Measurements from ENCODE around the gene SPN. TPM values are rescaled to one million over a fixed set of nuclear protein-coding genes. Genes with fewer than 3 reads are reported as not detected.

The SPN gene
- total and polyA plus RNA-seq, 2 donors (not counting 3 experiments of a cell fraction or from before 2014, with no cell fraction given) = not detected

- dilution Hi-C loops (cut with MboI; ENCODE audit: extremely low pct_ligation_motif_present, low sequenced_read_pairs) (no loop called here), intact Hi-C loops (cut with micrococcal nuclease) (no loop called here)
- CTCF ChIA-PET = interaction anchor here (4.0 kb wide), 1 partner anchor 25 kb away, joined by 76 read pairs; no protein-coding TSS in a partner anchor
Measured at GRCh38 chr16:29697391-29697790, 34.3 kb downstream of the SPN start.

GRCh38 chr16:29698042-29698441, 35.0 kb downstream of the SPN start:
- no peak for FAIRE-seq
- no peaks in the 10 kb centered on the region for H4K20me1 ChIP-seq (replicated peaks; ENCODE audit: control insufficient read depth, extremely low read depth, insufficient read depth, low read length)
- H3K79me2 ChIP-seq (ENCODE audit: control insufficient read depth, insufficient read depth, low read length) = no peaks in the 10 kb centered on the region
- POLR2A ChIA-PET = no interaction called here
- intact Hi-C loops (cut with micrococcal nuclease) (no loop called here), dilution Hi-C loops (cut with MboI; ENCODE audit: extremely low pct_ligation_motif_present, low sequenced_read_pairs) (no loop called here)
- CTCF ChIA-PET = interaction anchor here (1.4 to 5.3 kb wide), 5 partner anchors 23 to 334 kb away, joined by 4 to 92 read pairs (median 79); partner anchors contain the start of gene TLCD3B
- H3K9me1 ChIP-seq (replicated peaks; ENCODE audit: control insufficient read depth, extremely low read depth, insufficient read depth, low read length) = no peaks in the 10 kb centered on the region
- no peaks in the 10 kb centered on the region for H3K9me3 ChIP-seq (replicated peaks; ENCODE audit: control insufficient read depth, insufficient read depth, low read length)
- no peak overlapping the region for H3K9ac ChIP-seq (replicated peaks; ENCODE audit: extremely low read depth, insufficient read depth, low read length)
- H3K4me2 ChIP-seq (ENCODE audit: insufficient read depth, low read length) = no peak overlapping the region
- H3K4me3 ChIP-seq (replicated peaks in 1 of 3; ENCODE audit: insufficient read depth in 1 of 3, low read depth in 1 of 3, low read length in 3 of 3) = no peak overlapping the region
- no peak for DNase-seq (ENCODE audit: low read depth, low spot score)
- H3K36me3 ChIP-seq (ENCODE audit: control insufficient read depth in 2 of 2, extremely low read depth in 1 of 2, insufficient read depth in 2 of 2, low read length in 2 of 2) = no peaks in the 10 kb centered on the region
- TF ChIP-seq FOS (IDR thresholded peaks at IDR 0.05; ENCODE audit: borderline replicate concordance, insufficient read depth, low read length) = no peak
- H2AFZ ChIP-seq (ENCODE audit: low read depth, low read length) = no peak overlapping the region
- no peak overlapping the region for H3K27ac ChIP-seq (ENCODE audit: insufficient read depth, low read depth, low read length)
- peaks cover 0 to 1% of the 10 kb centered on the region in 2 experiments for H3K27me3 ChIP-seq (ENCODE audit: control insufficient read depth in 2 of 2, insufficient read depth in 2 of 2, low read length in 2 of 2)
- no TSS peak for BruUV-seq (replicated peaks)
- peaks cover 5% of the 10 kb centered on the region for H3K4me1 ChIP-seq (ENCODE audit: control insufficient read depth, extremely low read depth, insufficient read depth, low read length)

More at GRCh38 chr16:29697391-29697790, 34.3 kb downstream of the SPN start:
- no peaks in the 10 kb centered on the region for H3K79me2 ChIP-seq (ENCODE audit: control insufficient read depth, insufficient read depth, low read length)
- H3K36me3 ChIP-seq (ENCODE audit: control insufficient read depth in 2 of 2, extremely low read depth in 1 of 2, insufficient read depth in 2 of 2, low read length in 2 of 2) = no peaks in the 10 kb centered on the region
- H3K9ac ChIP-seq (replicated peaks; ENCODE audit: extremely low read depth, insufficient read depth, low read length) = no peak overlapping the region
- H3K4me1 ChIP-seq (ENCODE audit: control insufficient read depth, extremely low read depth, insufficient read depth, low read length) = peaks cover 3% of the 10 kb centered on the region
- TF ChIP-seq POLR2AphosphoS5 (IDR thresholded peaks at IDR 0.05; ENCODE audit: insufficient read depth, low read depth, low read length) (no peak), MAX (IDR thresholded peaks at IDR 0.05; ENCODE audit: insufficient read depth, insufficient read length) (no peak)
- H3K27me3 ChIP-seq (ENCODE audit: control insufficient read depth in 2 of 2, insufficient read depth in 2 of 2, low read length in 2 of 2) = peaks cover 0 to 1% of the 10 kb centered on the region in 2 experiments
- H3K4me2 ChIP-seq (ENCODE audit: insufficient read depth, low read length) = no peak overlapping the region
- no peak overlapping the region for H2AFZ ChIP-seq (ENCODE audit: low read depth, low read length)
- no TSS peak for BruUV-seq (replicated peaks)
- DNase-seq (ENCODE audit: low read depth, low spot score) (no peak), FAIRE-seq (no peak)
- no peaks in the 10 kb centered on the region for H3K9me1 ChIP-seq (replicated peaks; ENCODE audit: control insufficient read depth, extremely low read depth, insufficient read depth, low read length)
- H4K20me1 ChIP-seq (replicated peaks; ENCODE audit: control insufficient read depth, extremely low read depth, insufficient read depth, low read length) = no peaks in the 10 kb centered on the region
- no peak overlapping the region for H3K27ac ChIP-seq (ENCODE audit: insufficient read depth, low read depth, low read length)
- no peaks in the 10 kb centered on the region for H3K9me3 ChIP-seq (replicated peaks; ENCODE audit: control insufficient read depth, insufficient read depth, low read length)
- POLR2A ChIA-PET = no interaction called here
- no peak overlapping the region for H3K4me3 ChIP-seq (replicated peaks in 1 of 3; ENCODE audit: insufficient read depth in 1 of 3, low read depth in 1 of 3, low read length in 3 of 3)
